PC-9 (cell line): ENCODE measurements around the gene GLMN. TPM values are rescaled to one million over a fixed set of nuclear protein-coding genes. Genes with fewer than 3 reads are reported as not detected.

Experiments
- BruUV-seq: library from RNA; stranded (reverse); fragments of 400-500 nt; replicated peaks from 2 replicates; lab custom pipeline; 2021; lab: Mats Ljungman, UMichigan
- CTCF ChIA-PET: fragments of 300-600 bp; sonication (Branson Sonifier 250); formaldehyde crosslinking; loops from one replicate; lab custom pipeline; 2022; ENCODE audit warnings: antibody characterized with exemption; lab: Charles Lee
- POLR2A ChIA-PET: fragments of 300-600 bp; sonication (Branson Sonifier 250); formaldehyde crosslinking; loops from one replicate; lab custom pipeline; 2022; ENCODE audit warnings: antibody characterized with exemption; ENCODE audit not compliant: unreplicated experiment; lab: Charles Lee
- DNase-seq, 2 experiments: peaks; one replicate each; pipeline versions ENCODE4 v3.0.0 to v3.0.0-alpha.2; 2015 to 2022; ENCODE audit warnings: mixed read lengths in 1 of 2
- H2AFZ ChIP-seq: fragments of 200-600 bp; sonication (generic); 2 replicates; pipeline ENCODE4 v1.8.1; 2017; ENCODE audit warnings: antibody characterized with exemption
- H3F3A ChIP-seq: fragments of 200-600 bp; sonication (generic); 2 replicates; pipeline ENCODE4 v1.8.1; 2017; ENCODE audit warnings: antibody characterized with exemption, mild to moderate bottlenecking, low read depth; ENCODE audit not compliant: insufficient read depth
- H3K27ac ChIP-seq: fragments of 200-600 bp; sonication (generic); 2 replicates; pipeline ENCODE4 v1.6.1; 2016; ENCODE audit warnings: mixed run types
- H3K27me3 ChIP-seq: fragments of 200-600 bp; sonication (generic); 2 replicates; pipeline ENCODE4 v1.6.1; 2016; ENCODE audit warnings: low read depth, mixed run types; ENCODE audit not compliant: insufficient read depth
- H3K36me3 ChIP-seq: fragments of 200-600 bp; sonication (generic); 2 replicates; pipeline ENCODE4 v1.6.1; 2016; ENCODE audit warnings: low read depth, mixed run types
- H3K4me1 ChIP-seq: fragments of 200-600 bp; sonication (generic); replicated peaks from 2 replicates; pipeline ENCODE4 v1.6.1; 2016; ENCODE audit warnings: mixed run types; ENCODE audit not compliant: insufficient read depth
- H3K4me2 ChIP-seq: fragments of 200-600 bp; sonication (generic); 2 replicates; pipeline ENCODE4 v1.6.1; 2017; ENCODE audit warnings: mixed run types
- H3K4me3 ChIP-seq: fragments of 200-600 bp; sonication (generic); 2 replicates; pipeline ENCODE4 v1.6.1; 2016; ENCODE audit warnings: mixed run types
- H3K79me2 ChIP-seq: fragments of 200-600 bp; sonication (generic); 2 replicates; pipeline ENCODE4 v1.6.1; 2017; ENCODE audit warnings: low read depth, mixed run types
- H3K9me2 ChIP-seq: fragments of 200-600 bp; sonication (generic); 2 replicates; pipeline ENCODE4 v1.8.1; 2017; ENCODE audit warnings: mild to moderate bottlenecking; ENCODE audit not compliant: insufficient read depth
- H3K9me3 ChIP-seq: fragments of 200-600 bp; sonication (generic); 2 replicates; pipeline ENCODE4 v1.8.1; 2016; ENCODE audit warnings: low read depth; ENCODE audit not compliant: insufficient read depth
- H4K20me1 ChIP-seq: fragments of 200-600 bp; sonication (generic); 2 replicates; pipeline ENCODE4 v1.8.1; 2017; ENCODE audit not compliant: insufficient read depth
- CTCF ChIP-seq: fragments of 200-600 bp; sonication (generic); conservative IDR thresholded peaks from 2 replicates; pipeline ENCODE4 v1.6.1; 2017; ENCODE audit warnings: mixed run types, antibody characterized with exemption, mild to moderate bottlenecking, moderate library complexity
- EZH2 ChIP-seq: fragments of 200-600 bp; sonication (generic); IDR thresholded peaks from 2 replicates; pipeline ENCODE4 v1.8.0; 2017; ENCODE audit warnings: antibody characterized with exemption, low read depth
- intact Hi-C: fragments of 100-400 bp; cut with micrococcal nuclease; formaldehyde crosslinking; loops from one replicate; pipeline ENCODE4 v1.10.0; 2022; ENCODE audit not compliant: unreplicated experiment
- total RNA-seq: library from RNA; stranded (reverse); gene quantifications from 2 replicates; pipeline ENCODE4 v1.2.3, GENCODE V29; 2021

The GLMN gene
- total RNA-seq, 1 experiment from 2014 or later: 7.4 TPM

GRCh38 chr1:92326681-92327080 lies 27.9 kb upstream of the GLMN start:
- BruUV-seq: no TSS peak
- Histone ChIP-seq H3K36me3 (peaks cover 54% of the 10 kb centered on the region), H3K9me3 (peaks cover 13% of the 10 kb centered on the region), H3K4me2 (no peak overlapping the region), H3K79me2 (no peaks in the 10 kb centered on the region), H3F3A (peaks cover 10% of the 10 kb centered on the region; the same call in 1 of the 2 replicates), H2AFZ (no peak overlapping the region), H3K4me3 (no peak overlapping the region), H3K4me1 (peaks cover 20% of the 10 kb centered on the region), H4K20me1 (no peaks in the 10 kb centered on the region), H3K9me2 (no peaks in the 10 kb centered on the region; the same call in 1 of the 2 replicates), H3K27me3 (no peaks in the 10 kb centered on the region), H3K27ac (peak overlapping the region; percentile 58)
- TF ChIP-seq CTCF: no peak
- TF ChIP-seq EZH2: no peak
- intact Hi-C loops: no loop called here
- ChIA-PET CTCF (no interaction called here), POLR2A (no interaction called here)
- DNase-seq: peak; percentile 16 to 76

- Histone ChIP-seq H3K79me2 (no peaks in the 10 kb centered on the region), H3K36me3 (peaks cover 54% of the 10 kb centered on the region), H3K27me3 (no peaks in the 10 kb centered on the region), H3K4me2 (no peak overlapping the region), H3K4me1 (peaks cover 19% of the 10 kb centered on the region), H3F3A (peaks cover 10% of the 10 kb centered on the region; the same call in 1 of the 2 replicates), H3K9me3 (peaks cover 13% of the 10 kb centered on the region), H2AFZ (no peak overlapping the region), H3K9me2 (no peaks in the 10 kb centered on the region), H3K4me3 (no peak overlapping the region), H3K27ac (no peak overlapping the region), H4K20me1 (no peaks in the 10 kb centered on the region)
- ChIA-PET POLR2A (no interaction called here), CTCF (no interaction called here)
- TF ChIP-seq CTCF: no peak
- no peak for TF ChIP-seq EZH2
- no TSS peak for BruUV-seq
- intact Hi-C loops: no loop called here
- DNase-seq: no peak
Observed at GRCh38 chr1:92324784-92325183, 26.0 kb upstream of the GLMN start.

- no peaks in the 10 kb centered on the region for H4K20me1 ChIP-seq
- H3K9me3 ChIP-seq: peaks cover 13% of the 10 kb centered on the region
- intact Hi-C loops: no loop called here
- no peaks in the 10 kb centered on the region for H3K79me2 ChIP-seq
- no peak overlapping the region for H3K4me2 ChIP-seq
- H3K36me3 ChIP-seq: peaks cover 54% of the 10 kb centered on the region
- H3K9me2 ChIP-seq: no peaks in the 10 kb centered on the region
- H2AFZ ChIP-seq: no peak overlapping the region
- BruUV-seq: no TSS peak
- H3K4me3 ChIP-seq: no peak overlapping the region
- peaks cover 6% of the 10 kb centered on the region; the same call in 1 of the 2 replicates for H3F3A ChIP-seq
- TF ChIP-seq EZH2 (no peak), CTCF (no peak)
- POLR2A ChIA-PET: no interaction called here
- CTCF ChIA-PET: no interaction called here
- no peaks in the 10 kb centered on the region for H3K27me3 ChIP-seq
- 0 out of 2 replicates have a peak, but pooled peaks cover 10% of the 10 kb centered on the region for H3K4me1 ChIP-seq
- DNase-seq: no peak
- H3K27ac ChIP-seq: no peak overlapping the region
Observed at GRCh38 chr1:92323473-92324453, 25.0 kb upstream of the GLMN start.
